AG09319 (cell line): ENCODE measurements around the gene CCL7.

ENCODE experiments used
- DNase-seq: peaks from one replicate; pipeline ENCODE4 v3.0.0-alpha.2; 2010; ENCODE audit warnings: low read depth; ENCODE audit errors: extremely low read depth
- TF ChIP-seq, protein P1 (sequence below): IDR thresholded peaks from 2 replicates; pipeline ENCODE4 v1.5.1; 2011; ENCODE audit warnings: low read depth, mild to moderate bottlenecking, inconsistent platforms, low read length, moderate library complexity

Gene CCL7

DNA sequence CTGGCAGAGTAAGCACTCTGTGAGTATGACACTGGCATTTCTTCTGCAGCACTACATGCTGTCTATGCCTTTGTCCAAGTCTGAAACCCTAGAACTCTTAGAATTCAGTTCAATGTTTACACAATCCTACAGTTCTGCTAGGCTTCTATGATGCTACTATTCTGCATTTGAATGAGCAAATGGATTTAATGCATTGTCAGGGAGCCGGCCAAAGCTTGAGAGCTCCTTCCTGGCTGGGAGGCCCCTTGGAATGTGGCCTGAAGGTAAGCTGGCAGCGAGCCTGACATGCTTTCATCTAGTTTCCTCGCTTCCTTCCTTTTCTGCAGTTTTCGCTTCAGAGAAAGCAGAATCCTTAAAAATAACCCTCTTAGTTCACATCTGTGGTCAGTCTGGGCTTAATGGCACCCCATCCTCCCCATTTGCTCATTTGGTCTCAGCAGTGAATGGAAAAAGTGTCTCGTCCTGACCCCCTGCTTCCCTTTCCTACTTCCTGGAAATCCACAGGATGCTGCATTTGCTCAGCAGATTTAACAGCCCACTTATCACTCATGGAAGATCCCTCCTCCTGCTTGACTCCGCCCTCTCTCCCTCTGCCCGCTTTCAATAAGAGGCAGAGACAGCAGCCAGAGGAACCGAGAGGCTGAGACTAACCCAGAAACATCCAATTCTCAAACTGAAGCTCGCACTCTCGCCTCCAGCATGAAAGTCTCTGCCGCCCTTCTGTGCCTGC is 15.2 kb upstream of the CCL7 start, which contains the start of gene CCL2:
TSS of gene CCL2 (plus strand) at position 635 of the 730 bp plus-strand sequence. CDS start at position 700, 65 bp downstream.
- TF ChIP-seq, protein P1, sequence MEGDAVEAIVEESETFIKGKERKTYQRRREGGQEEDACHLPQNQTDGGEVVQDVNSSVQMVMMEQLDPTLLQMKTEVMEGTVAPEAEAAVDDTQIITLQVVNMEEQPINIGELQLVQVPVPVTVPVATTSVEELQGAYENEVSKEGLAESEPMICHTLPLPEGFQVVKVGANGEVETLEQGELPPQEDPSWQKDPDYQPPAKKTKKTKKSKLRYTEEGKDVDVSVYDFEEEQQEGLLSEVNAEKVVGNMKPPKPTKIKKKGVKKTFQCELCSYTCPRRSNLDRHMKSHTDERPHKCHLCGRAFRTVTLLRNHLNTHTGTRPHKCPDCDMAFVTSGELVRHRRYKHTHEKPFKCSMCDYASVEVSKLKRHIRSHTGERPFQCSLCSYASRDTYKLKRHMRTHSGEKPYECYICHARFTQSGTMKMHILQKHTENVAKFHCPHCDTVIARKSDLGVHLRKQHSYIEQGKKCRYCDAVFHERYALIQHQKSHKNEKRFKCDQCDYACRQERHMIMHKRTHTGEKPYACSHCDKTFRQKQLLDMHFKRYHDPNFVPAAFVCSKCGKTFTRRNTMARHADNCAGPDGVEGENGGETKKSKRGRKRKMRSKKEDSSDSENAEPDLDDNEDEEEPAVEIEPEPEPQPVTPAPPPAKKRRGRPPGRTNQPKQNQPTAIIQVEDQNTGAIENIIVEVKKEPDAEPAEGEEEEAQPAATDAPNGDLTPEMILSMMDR = no peak
- peak; percentile 48 for DNase-seq

DNA sequence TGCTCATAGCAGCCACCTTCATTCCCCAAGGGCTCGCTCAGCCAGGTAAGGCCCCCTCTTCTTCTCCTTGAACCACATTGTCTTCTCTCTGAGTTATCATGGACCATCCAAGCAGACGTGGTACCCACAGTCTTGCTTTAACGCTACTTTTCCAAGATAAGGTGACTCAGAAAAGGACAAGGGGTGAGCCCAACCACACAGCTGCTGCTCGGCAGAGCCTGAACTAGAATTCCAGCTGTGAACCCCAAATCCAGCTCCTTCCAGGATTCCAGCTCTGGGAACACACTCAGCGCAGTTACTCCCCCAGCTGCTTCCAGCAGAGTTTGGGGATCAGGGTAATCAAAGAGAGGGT is 14.7 kb upstream of the CCL7 start:
- TF ChIP-seq, protein P1 = no peak
- DNase-seq = no peak

DNA sequence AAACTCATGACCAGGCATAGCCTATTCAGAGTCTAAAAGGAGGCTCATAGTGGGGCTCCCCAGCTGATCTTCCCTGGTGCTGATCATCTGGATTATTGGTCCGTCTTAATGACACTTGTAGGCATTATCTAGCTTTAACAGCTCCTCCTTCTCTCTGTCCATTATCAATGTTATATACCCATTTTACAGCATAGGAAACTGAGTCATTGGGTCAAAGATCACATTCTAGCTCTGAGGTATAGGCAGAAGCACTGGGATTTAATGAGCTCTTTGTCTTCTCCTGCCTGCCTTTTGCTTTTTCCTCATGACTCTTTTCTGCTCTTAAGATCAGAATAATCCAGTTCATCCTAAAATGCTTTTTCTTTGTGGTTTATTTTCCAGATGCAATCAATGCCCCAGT is 14.2 kb upstream of the CCL7 start:
- DNase-seq = no peak
- TF ChIP-seq, protein P1 = no peak

DNA sequence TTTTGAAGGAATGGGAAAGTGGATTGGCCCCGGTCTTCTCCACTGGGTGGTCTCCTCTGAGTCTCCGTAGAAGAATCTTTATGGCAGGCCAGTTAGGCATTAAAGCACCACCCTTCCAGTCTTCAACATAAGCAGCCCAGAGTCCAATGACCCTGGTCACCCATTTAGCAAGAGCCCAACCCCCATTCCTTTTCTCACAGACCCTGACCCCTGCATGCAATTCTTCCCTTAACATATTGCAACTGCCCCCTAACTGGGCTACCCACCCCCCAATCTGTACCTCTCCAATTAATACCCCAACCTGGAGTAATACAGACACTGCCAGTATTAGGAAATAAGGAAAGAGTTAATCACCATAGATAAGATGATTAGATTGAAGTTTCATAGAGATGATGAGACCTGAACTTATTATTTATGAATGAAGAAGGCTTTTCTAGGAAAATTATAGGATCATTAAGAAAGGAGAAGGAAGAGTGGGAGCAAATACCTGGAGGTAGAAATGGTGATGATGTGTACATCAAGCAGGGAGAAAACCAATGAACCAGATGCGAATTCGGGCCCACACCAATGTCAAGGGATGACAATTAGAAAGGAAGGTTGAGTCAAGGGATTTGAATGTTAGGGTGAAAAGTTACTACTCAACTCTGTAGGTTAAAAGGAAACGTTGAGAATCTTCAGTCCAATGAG is 12.6 kb upstream of the CCL7 start:
- DNase-seq = no peak
- TF ChIP-seq, protein P1 = no peak

DNA sequence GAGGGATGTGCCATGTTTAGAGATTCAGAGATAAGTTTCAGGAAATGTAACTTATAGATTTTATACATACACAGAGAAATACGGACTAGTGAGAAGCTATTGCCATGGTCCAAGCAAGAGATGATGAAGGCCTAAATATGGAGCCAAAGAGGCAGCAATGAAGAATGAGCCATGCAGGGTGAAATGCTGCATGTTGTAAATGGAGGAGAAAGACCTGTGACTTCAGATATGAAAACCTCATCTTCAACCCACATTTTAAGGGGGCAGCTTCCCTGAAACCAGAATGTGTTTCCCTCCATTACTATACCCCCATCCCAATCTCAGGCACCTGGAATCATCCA is 12.1 kb upstream of the CCL7 start:
- TF ChIP-seq, protein P1 = no peak
- DNase-seq = no peak

DNA sequence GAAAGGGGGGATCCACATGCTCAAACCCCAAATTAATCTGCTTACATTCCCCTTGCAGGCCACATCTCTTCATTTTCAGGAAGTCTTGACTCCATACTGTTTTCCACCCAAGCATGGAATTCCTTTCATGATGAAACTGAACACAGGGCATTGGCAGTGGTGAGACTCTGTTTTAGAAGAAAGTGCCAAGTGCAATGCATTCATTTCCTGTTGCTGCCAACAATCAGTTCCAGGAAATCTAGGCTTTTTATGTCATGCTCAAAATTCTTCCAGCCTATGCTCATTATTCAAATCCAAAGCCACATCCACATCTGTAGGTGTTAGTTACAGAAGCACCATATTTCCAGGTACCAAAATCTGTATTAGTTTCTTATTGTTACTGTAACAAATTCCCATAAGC is 10.9 kb upstream of the CCL7 start:
- no peak for DNase-seq
- TF ChIP-seq, protein P1 = no peak

DNA sequence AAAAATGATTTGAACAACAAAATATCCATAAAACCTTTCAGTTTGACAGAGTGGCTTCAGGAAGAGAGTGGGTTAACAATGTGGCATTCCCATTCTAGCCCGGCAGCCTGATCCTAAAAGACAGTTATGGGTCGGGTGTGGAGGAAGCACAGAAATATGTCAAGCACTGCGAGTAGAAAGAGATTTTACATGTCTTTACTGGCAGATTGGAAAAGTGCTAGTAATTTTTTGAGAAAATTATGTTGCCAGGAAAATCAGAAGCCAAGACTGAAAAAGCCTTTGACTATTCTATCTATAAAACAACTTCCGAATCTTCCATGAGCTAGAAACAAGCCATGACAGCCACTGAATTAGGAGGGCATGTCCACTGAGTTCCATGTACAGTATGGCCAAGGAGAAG is 9.2 kb upstream of the CCL7 start:
- TF ChIP-seq, protein P1 = no peak
- no peak for DNase-seq
